ENCODE results near the gene PIM1.

Gene PIM1

DNA sequence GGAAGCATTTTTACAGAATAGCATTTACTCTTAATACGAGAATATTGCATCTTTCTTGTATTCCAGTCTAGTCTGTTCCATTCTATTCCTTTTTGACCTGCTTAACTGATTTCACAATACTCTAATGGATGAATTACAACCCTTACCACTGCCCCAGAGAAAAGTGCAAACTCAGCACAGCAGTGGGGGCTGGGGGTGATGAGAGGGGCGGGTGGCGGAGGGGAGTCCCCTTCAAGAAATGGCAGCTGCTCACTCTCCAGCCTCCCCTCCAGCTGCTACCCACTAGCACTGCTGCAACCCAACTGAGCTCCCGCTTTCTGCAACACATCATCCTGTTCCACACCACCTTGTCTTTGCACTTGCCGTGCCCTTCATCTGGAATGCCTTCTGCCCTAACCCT lies 30.1 kb downstream of the PIM1 start:
- H3K27me3 ChIP-seq (ENCODE audit: insufficient read depth, low read depth, severe bottlenecking): no peaks in the 10 kb centered on the region
- no peak overlapping the region for H3K4me3 ChIP-seq (ENCODE audit: low read depth, low read length)
- no peak for DNase-seq
- H3K27ac ChIP-seq: no peak overlapping the region
- no peaks in the 10 kb centered on the region for H3K36me3 ChIP-seq
- TF ChIP-seq, protein P1, sequence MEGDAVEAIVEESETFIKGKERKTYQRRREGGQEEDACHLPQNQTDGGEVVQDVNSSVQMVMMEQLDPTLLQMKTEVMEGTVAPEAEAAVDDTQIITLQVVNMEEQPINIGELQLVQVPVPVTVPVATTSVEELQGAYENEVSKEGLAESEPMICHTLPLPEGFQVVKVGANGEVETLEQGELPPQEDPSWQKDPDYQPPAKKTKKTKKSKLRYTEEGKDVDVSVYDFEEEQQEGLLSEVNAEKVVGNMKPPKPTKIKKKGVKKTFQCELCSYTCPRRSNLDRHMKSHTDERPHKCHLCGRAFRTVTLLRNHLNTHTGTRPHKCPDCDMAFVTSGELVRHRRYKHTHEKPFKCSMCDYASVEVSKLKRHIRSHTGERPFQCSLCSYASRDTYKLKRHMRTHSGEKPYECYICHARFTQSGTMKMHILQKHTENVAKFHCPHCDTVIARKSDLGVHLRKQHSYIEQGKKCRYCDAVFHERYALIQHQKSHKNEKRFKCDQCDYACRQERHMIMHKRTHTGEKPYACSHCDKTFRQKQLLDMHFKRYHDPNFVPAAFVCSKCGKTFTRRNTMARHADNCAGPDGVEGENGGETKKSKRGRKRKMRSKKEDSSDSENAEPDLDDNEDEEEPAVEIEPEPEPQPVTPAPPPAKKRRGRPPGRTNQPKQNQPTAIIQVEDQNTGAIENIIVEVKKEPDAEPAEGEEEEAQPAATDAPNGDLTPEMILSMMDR (IDR thresholded peaks at IDR 0.05; ENCODE audit: low read depth, low read length): no peak
- no peaks in the 10 kb centered on the region for H3K9me3 ChIP-seq (ENCODE audit: severe bottlenecking)

DNA sequence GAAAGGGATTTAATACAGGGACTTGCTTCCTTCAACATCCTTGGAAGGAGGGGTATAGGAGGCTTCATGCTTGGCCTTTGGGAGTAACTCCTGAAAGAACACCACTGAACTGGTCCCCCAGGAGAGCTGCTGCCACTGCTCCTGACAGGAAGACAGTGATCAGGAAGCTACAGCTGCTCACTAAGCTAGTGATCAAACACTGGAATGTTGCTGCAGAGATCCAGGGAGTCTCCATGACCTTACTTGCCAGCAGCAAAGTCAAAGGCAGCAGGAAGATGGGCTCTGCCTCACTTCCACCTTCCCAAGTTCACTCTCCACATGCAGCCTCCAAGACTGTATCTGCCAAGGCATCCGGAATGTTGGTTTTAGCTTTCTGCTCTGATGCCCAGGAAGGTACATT lies 31.8 kb downstream of the PIM1 start:
- TF ChIP-seq, protein P1 (IDR thresholded peaks at IDR 0.05; ENCODE audit: low read depth, low read length): no peak
- Histone ChIP-seq H3K9me3 (ENCODE audit: severe bottlenecking) (no peaks in the 10 kb centered on the region), H3K36me3 (no peaks in the 10 kb centered on the region), H3K27me3 (ENCODE audit: insufficient read depth, low read depth, severe bottlenecking) (no peaks in the 10 kb centered on the region), H3K4me3 (ENCODE audit: low read depth, low read length) (no peak overlapping the region), H3K27ac (no peak overlapping the region)
- DNase-seq: no peak

DNA sequence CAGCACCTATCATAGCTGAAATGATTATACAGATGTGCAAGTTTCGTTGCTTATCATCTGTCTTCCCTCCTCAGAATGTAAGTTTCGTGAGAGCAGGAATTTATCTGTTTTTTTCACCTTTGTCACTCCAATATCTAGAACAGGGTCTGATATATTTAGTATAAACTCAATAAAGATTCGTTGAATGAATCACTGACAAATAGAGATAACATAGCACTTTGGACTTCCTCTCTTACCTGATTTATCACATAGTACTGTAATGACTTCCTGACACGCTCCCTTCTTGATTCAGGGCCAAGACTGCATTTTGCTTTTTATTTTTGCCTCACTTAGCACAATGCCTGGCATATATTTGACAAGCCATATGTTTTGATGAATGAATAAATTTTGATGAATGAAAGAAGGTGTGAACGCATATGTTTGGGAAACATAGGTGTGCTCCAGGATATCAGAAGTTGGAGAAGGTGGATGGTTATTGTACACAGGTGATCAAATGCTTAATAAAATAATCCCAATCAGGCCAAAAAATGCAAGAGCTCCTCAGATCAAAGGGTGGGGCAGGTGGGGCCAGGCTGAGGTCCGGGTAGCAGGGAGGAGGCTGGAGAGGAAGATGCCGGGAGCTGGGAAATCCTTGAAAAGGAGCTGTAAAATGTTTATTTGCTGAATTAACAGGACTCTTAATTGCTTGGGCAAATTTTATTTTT lies 33.0 kb downstream of the PIM1 start:
- no peak for DNase-seq
- Histone ChIP-seq H3K4me3 (ENCODE audit: low read depth, low read length) (no peak overlapping the region), H3K9me3 (ENCODE audit: severe bottlenecking) (no peaks in the 10 kb centered on the region), H3K27ac (no peak overlapping the region), H3K36me3 (no peaks in the 10 kb centered on the region), H3K27me3 (ENCODE audit: insufficient read depth, low read depth, severe bottlenecking) (no peaks in the 10 kb centered on the region)
- TF ChIP-seq, protein P1 (IDR thresholded peaks at IDR 0.05; ENCODE audit: low read depth, low read length): no peak

DNA sequence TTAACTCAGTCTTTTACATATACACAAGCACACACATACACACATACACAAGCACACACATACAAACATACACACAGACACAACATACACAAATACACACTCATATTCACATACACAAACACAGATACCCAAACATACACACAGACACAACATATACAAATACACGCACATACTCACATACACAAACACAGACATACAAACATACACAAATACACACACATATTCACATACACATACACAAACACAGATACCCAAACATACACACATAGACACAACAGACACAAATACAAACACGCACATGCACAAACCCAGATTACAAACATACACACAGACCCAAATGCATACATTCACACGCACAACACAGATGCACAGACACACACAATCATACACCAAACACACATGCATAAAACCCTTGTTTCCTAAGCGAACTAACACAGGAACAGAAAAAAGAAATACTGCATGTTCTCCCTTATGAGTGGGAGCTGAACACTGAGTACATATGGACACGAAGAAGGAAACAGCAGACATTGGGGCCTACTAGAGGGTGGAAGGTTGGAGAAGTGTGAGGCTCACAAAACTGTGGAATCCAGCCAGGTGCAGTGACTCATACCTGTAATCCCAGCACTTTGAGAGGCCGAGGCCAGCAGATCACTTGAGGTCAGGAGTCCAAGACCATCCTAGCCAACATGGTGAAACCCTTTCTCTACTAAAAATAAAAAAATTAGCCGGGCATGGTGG lies 34.2 kb downstream of the PIM1 start:
- TF ChIP-seq, protein P1 (IDR thresholded peaks at IDR 0.05; ENCODE audit: low read depth, low read length): no peak
- no peak for DNase-seq
- Histone ChIP-seq H3K36me3 (no peaks in the 10 kb centered on the region), H3K4me3 (ENCODE audit: low read depth, low read length) (no peak overlapping the region), H3K9me3 (ENCODE audit: severe bottlenecking) (no peaks in the 10 kb centered on the region), H3K27ac (no peak overlapping the region), H3K27me3 (ENCODE audit: insufficient read depth, low read depth, severe bottlenecking) (no peaks in the 10 kb centered on the region)

DNA sequence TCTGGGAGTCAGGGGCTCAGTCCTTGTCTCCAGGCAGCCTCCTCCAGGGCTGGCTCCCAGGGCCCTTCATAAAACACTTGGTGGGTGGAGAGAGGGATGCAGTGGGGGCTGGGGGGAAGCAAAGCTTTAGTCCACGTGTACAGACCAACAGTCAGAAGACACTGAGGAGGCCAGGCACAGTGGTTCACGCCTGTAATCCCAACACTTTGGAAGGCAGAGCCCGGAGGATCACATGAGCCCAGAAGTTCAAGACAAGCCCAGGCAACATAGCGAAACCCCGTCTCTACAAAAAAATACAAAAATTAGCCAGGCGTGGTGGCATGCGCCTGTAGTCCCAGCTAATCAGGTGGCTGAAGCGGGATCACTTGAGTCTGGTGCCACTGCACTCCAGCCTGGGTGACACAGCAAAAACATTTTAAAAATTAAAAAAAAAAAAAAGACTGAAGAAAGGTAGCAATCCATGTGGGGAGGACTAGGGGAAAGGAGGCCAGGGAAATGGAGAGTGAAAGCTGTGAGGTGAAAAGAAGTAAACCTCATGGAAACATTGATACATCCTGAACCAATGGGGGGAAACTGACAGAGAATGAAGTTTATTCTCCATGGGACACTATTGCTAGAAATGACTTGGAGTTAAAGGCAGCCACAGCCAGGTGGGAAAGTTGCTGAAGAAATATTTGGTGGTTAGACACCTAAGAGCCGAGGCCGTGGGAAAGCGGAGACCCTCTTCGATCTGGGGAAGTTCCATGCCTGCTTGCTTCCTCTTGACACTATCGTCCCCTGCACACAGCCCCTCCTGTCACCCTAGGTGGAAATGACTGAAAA lies 35.4 kb downstream of the PIM1 start:
- TF ChIP-seq, protein P1 (IDR thresholded peaks at IDR 0.05; ENCODE audit: low read depth, low read length): no peak
- Histone ChIP-seq H3K4me3 (ENCODE audit: low read depth, low read length) (no peak overlapping the region), H3K27ac (no peak overlapping the region), H3K27me3 (ENCODE audit: insufficient read depth, low read depth, severe bottlenecking) (no peaks in the 10 kb centered on the region), H3K9me3 (ENCODE audit: severe bottlenecking) (no peaks in the 10 kb centered on the region), H3K36me3 (no peaks in the 10 kb centered on the region)
- no peak for DNase-seq

All from WERI-Rb-1 (cell line).